ENCODE data around the gene PCMTD2.

The PCMTD2 gene

GRCh38 chr20:64238851-64239387, 16.6 kb upstream of the PCMTD2 start:
- no peak for DNase-seq (ENCODE audit: low read depth in 1 of 2, low spot score in 1 of 2)

GRCh38 chr20:64239449-64240242, 15.9 kb upstream of the PCMTD2 start:
- no peak for DNase-seq (ENCODE audit: low read depth in 1 of 2, low spot score in 1 of 2)

DNA sequence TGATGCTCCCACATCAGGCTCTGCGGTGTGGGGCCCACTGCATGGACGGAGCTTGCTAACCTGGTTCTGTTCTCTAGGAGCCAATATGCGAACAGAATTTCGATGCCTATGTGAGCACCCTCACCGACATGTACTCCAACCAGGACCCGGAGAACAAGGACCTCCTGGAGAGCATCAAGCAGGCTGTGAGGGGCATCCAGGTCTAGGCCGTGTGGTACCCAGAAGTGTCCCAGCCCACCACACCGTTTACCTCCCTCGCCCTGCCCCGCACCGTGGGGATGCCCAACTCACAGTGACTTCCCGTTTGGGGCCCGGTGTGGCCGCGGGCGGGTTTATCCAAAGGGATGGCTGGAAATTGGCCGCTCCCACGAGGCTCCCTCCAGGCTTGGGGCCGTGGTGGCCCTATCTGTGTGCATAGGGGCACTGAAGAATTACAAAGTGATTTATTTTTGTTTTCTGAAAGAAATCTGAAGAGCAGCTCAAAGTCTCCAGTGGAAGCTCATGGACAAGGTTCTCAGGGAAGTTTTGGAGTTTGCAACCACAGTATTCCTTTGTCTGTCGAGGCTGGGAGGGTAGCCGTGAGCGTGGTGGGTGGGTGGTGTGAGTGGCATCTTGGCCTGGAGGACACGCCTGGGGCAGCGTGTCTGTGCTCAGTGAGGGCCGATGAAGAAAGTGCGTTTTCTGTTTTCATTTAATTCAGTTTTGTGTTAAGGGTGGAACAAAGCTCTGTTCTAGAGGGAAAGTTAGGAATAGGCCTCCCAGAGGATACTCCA, 15.1 kb upstream of the PCMTD2 start:
- no peak for DNase-seq (ENCODE audit: low read depth in 1 of 2, low spot score in 1 of 2)

- DNase-seq (ENCODE audit: low read depth in 1 of 2, low spot score in 1 of 2) = no peak
Measured at GRCh38 chr20:64241061-64241460, 14.5 kb upstream of the PCMTD2 start.

DNA sequence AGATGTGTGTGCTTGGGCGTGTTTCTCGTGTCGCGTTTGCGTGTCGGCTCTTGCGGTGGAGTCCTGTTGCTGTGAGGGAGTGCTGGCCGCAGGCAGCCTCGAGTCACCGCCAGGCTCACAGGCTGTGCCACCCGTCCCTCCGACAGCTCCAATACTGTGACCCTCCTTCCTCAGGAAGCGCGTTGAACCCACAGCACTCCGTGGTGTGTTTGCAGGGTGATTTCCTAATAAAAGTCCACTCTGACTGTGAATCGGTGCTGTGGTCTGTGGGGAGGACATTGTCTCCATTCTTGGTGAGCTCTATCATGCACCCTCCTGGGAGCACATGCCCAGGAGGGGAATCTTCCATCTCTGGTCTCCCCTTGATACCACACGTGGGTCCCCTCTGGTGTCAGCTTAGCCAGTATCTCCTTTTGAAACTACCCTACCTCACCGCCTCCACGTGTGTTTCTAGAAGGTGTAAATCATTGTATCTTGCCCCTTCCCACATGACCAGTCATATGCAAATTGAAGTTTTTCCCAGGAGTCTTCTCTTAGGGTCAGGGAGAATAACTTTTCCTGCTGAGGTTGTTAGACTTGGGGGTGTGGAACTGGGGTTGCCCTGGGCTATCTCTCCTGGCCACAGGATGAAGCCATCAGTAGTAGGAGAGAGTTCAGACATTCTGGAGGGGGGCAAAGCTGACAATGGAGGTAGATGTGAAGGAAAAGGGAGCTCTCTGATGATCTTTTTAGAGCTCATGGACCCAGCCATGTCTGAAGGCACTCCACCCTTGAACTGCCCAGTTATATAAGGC, 13.3 kb upstream of the PCMTD2 start:
- DNase-seq (ENCODE audit: low read depth in 1 of 2, low spot score in 1 of 2) = no peak

DNA sequence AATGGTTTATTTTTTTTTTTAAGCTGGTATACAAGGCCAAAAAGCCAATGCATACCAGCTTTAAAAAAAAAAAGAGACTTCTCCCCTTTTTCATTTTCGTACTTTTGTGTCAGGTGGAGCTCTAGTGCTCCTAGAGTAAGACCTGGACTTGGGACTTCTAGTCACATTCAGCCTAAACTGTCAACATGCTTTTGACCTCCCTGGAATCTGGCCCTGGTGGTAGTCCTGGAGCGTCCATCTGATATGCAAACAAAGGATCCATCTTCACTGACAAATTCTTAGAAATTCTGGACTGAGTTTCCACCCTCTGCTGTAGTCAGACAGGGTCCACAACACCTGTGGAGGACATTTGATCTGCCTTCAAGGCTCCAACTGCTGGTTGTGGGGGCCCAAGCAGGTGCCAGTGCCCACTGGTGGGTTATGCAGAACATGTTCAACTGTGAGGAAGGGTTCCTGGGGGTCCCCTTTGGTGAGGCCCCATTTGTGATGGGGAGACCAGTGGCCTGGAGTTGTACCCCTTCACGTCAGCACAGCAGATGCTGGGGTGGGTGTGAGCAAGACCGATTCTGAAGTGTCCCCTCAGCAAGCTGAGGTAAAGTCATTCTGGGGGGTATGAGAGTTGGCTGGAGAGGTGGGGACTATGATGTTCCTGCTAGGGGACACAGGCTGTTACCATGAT, 12.6 kb upstream of the PCMTD2 start:
- DNase-seq (ENCODE audit: low read depth in 1 of 2, low spot score in 1 of 2) = no peak

GRCh38 chr20:64244281-64244805, 11.2 kb upstream of the PCMTD2 start:
- no peak for DNase-seq (ENCODE audit: low read depth in 1 of 2, low spot score in 1 of 2)

- DNase-seq (ENCODE audit: low read depth in 1 of 2, low spot score in 1 of 2) = no peak
Measured at GRCh38 chr20:64244870-64245603, 10.5 kb upstream of the PCMTD2 start.

GRCh38 chr20:64245746-64246595, 9.6 kb upstream of the PCMTD2 start:
- DNase-seq (ENCODE audit: low read depth in 1 of 2, low spot score in 1 of 2) = no peak

DNA sequence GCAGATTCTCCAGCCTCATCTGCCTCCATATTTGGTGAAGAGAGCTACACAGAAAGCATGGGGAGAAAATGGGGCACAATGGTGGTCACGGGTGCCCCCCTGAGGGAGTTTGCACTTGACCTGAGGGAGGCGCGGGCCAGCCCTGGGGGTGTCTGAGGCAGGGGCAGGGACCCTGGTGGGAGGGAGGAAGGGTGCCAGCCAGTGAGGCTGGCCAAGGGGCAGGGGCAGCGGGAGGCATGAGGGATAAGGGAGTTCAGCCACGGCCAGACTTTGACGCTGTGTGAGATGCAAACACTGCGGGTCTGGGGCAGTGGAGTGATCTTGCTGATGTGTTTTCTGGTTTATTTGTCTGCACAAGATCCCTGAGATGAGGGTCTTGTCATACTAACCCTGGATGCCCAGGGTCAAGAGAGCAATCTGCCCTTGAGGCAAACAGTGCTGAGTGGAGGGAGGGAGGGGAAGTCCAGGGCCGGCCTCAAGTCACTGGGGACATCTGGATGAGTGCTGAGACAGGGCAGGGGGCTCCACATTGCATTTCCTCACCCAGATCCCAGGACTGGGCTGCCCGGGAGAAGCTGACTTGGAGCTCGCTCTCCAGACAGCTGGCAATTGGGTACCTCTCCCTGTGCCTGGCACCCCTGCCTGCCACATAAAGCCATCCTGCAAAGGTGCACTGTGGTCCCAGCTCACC, 8.8 kb upstream of the PCMTD2 start:
- DNase-seq (ENCODE audit: low read depth in 1 of 2, low spot score in 1 of 2) = no peak

GRCh38 chr20:64247307-64247618, 8.3 kb upstream of the PCMTD2 start:
- no peak for DNase-seq (ENCODE audit: low read depth in 1 of 2, low spot score in 1 of 2)

DNA sequence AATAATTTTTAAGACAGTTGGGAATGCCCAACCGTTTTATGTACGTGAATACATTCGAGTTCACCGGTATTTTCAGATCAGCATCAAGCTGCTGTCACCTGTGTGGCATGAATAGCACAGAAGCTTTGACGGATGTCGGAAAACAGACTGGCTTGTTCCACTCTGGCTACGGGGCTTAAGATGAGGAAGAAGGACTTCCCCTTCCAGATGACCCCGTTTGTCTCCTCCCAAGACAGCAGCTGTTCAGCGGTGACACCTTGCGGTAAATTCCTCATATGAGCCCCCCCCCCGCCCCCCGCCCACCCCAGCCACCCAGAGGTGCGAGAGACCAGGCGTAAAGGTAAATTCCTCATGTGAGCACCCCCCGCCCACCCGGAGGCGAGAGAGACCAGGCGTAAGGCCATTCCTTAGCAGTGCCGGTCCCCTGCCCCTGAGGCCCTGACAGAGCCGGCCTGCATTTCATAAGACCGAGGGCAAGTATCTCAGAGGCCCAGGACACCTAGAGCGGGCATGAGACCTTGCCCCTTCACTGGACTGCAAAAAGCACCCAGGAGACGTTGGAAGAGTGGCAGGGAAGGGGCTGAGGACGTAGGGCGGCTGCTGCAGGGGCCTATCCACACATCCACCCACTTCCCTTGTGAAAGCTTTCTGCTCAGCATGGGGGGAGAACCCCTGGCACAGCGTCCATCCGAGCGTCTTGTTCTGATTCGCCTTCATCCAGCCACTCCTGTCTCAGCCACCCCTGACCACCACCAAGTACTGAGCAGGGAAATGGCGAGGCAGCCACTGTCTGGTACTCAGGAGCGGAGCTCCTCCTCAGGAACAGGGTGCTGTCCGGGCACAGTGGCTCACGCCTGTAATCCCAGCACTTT, 7.3 kb upstream of the PCMTD2 start:
- DNase-seq (ENCODE audit: low read depth in 1 of 2, low spot score in 1 of 2) = no peak

GRCh38 chr20:64250027-64250426, 5.5 kb upstream of the PCMTD2 start:
- no peak for DNase-seq (ENCODE audit: low read depth in 1 of 2, low spot score in 1 of 2)

DNA sequence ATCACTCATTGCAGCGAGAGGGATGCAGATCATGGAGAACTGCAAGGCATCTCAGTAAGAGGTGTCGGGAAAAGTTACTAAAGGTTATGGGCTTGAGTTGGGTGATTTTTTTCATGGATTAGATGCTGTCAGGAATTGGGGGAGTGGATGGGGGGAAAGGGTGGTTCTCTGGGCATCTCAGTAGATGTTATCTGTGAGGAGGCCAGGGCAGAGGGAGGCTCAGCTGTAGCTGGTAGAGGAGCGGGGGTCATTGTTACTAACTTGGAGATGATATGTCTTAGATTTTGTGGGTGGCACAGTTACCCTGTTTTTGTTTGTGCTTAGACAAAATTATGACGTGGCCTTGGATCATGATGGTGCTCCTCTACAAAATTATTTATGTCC, 2.6 kb upstream of the PCMTD2 start:
- DNase-seq (ENCODE audit: low read depth in 1 of 2, low spot score in 1 of 2) = no peak

GRCh38 chr20:64253443-64253842, 2.1 kb upstream of the PCMTD2 start:
- no peak for DNase-seq (ENCODE audit: low read depth in 1 of 2, low spot score in 1 of 2)

- no peak for DNase-seq (ENCODE audit: low read depth in 1 of 2, low spot score in 1 of 2)
Measured at GRCh38 chr20:64254156-64254555, 1.4 kb upstream of the PCMTD2 start.

- no peak for DNase-seq (ENCODE audit: low read depth in 1 of 2, low spot score in 1 of 2)
Measured at GRCh38 chr20:64254571-64255360, 782 bp upstream of the PCMTD2 start.
